ENCODE results near the gene GRXCR2. TPM values are rescaled to one million over a fixed set of nuclear protein-coding genes. Genes with fewer than 3 reads are reported as not detected.
"Not testable (repeated sequence)": the region's sequence is repeated elsewhere in the genome, so short reads cannot be mapped to it uniquely, and the experiment has no call there.

The GRXCR2 gene
- total RNA-seq, 2 donors from 2014 or later = not detected

DNA sequence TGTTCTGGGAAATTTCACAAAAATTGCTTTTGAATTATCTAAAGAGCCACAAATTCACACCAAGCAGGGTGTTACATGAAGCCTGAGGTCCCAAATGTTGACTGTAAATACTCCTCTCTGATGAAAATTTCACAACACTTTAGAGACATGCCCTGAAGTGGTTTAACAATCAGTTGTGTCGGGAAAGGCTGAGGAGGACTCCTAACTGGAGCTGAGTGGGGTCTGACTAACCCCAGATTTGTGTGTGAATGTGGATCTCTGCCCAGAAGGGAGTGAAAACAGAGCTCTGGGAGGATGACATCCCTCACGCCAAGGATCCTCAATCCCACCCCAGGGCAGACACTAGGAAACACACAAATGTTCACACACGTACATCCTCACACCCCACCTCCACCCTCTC is 31.1 kb upstream of the GRXCR2 start:
- Histone ChIP-seq H3K4me1 (ENCODE audit: control insufficient read depth in 1 of 2, low read depth in 2 of 2) (no peaks in the 10 kb centered on the region), H3K36me3 (no peaks in the 10 kb centered on the region), H3K27me3 (replicated peaks; ENCODE audit: insufficient read depth) (no peaks in the 10 kb centered on the region), H3K27ac (no peak overlapping the region), H3K4me3 (no peak overlapping the region), H3K9me3 (no peaks in the 10 kb centered on the region)
- DNase-seq (ENCODE audit: low spot score) = no peak
- no peak for ATAC-seq (ENCODE audit: insufficient number of reproducible peaks, low FRiP score, low read depth)
- TF ChIP-seq, protein P1, sequence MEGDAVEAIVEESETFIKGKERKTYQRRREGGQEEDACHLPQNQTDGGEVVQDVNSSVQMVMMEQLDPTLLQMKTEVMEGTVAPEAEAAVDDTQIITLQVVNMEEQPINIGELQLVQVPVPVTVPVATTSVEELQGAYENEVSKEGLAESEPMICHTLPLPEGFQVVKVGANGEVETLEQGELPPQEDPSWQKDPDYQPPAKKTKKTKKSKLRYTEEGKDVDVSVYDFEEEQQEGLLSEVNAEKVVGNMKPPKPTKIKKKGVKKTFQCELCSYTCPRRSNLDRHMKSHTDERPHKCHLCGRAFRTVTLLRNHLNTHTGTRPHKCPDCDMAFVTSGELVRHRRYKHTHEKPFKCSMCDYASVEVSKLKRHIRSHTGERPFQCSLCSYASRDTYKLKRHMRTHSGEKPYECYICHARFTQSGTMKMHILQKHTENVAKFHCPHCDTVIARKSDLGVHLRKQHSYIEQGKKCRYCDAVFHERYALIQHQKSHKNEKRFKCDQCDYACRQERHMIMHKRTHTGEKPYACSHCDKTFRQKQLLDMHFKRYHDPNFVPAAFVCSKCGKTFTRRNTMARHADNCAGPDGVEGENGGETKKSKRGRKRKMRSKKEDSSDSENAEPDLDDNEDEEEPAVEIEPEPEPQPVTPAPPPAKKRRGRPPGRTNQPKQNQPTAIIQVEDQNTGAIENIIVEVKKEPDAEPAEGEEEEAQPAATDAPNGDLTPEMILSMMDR (IDR thresholded peaks at IDR 0.05) = no peak

GRCh38 chr5:145903113-145903512 is 30.3 kb upstream of the GRXCR2 start:
- TF ChIP-seq, protein P1 (IDR thresholded peaks at IDR 0.05) = no peak
- no peak overlapping the region for H3K4me3 ChIP-seq
- no peaks in the 10 kb centered on the region for H3K36me3 ChIP-seq
- H3K27ac ChIP-seq = no peak overlapping the region
- no peaks in the 10 kb centered on the region for H3K9me3 ChIP-seq
- DNase-seq (ENCODE audit: low spot score) (no peak), ATAC-seq (ENCODE audit: insufficient number of reproducible peaks, low FRiP score, low read depth) (no peak)
- H3K27me3 ChIP-seq (replicated peaks; ENCODE audit: insufficient read depth) = no peaks in the 10 kb centered on the region
- no peaks in the 10 kb centered on the region for H3K4me1 ChIP-seq (ENCODE audit: control insufficient read depth in 1 of 2, low read depth in 2 of 2)

- ATAC-seq (ENCODE audit: insufficient number of reproducible peaks, low FRiP score, low read depth) (no peak), DNase-seq (ENCODE audit: low spot score) (no peak)
- Histone ChIP-seq H3K4me1 (ENCODE audit: control insufficient read depth in 1 of 2, low read depth in 2 of 2) (no peaks in the 10 kb centered on the region), H3K27ac (no peak overlapping the region), H3K27me3 (replicated peaks; ENCODE audit: insufficient read depth) (no peaks in the 10 kb centered on the region), H3K4me3 (no peak overlapping the region), H3K36me3 (no peaks in the 10 kb centered on the region), H3K9me3 (no peaks in the 10 kb centered on the region)
- TF ChIP-seq, protein P1 (IDR thresholded peaks at IDR 0.05) = no peak
These were observed 29.6 kb upstream of the GRXCR2 start for GRCh38 chr5:145902421-145902820.

- TF ChIP-seq, protein P1 (IDR thresholded peaks at IDR 0.05) = no peak
- ATAC-seq (ENCODE audit: insufficient number of reproducible peaks, low FRiP score, low read depth) = no peak
- H3K4me3 ChIP-seq = no peak overlapping the region
These were observed 25.4 kb upstream of the GRXCR2 start for GRCh38 chr5:145898171-145898570.

GRCh38 chr5:145891378-145891777 is 18.6 kb upstream of the GRXCR2 start:
- not testable (repeated sequence) for H3K4me3 ChIP-seq; H3K27me3 ChIP-seq (replicated peaks; ENCODE audit: insufficient read depth); H3K4me1 ChIP-seq (ENCODE audit: control insufficient read depth in 1 of 2, low read depth in 2 of 2); H3K36me3 ChIP-seq; H3K9me3 ChIP-seq; DNase-seq (ENCODE audit: low spot score); H3K27ac ChIP-seq; ATAC-seq (ENCODE audit: insufficient number of reproducible peaks, low FRiP score, low read depth)

More at GRCh38 chr5:145898171-145898570, 25.4 kb upstream of the GRXCR2 start:
- Histone ChIP-seq H3K36me3 (no peaks in the 10 kb centered on the region), H3K27ac (no peak overlapping the region), H3K4me1 (ENCODE audit: control insufficient read depth in 1 of 2, low read depth in 2 of 2) (no peaks in the 10 kb centered on the region), H3K27me3 (replicated peaks; ENCODE audit: insufficient read depth) (no peaks in the 10 kb centered on the region), H3K9me3 (no peaks in the 10 kb centered on the region)
- no peak for DNase-seq (ENCODE audit: low spot score)

DNA sequence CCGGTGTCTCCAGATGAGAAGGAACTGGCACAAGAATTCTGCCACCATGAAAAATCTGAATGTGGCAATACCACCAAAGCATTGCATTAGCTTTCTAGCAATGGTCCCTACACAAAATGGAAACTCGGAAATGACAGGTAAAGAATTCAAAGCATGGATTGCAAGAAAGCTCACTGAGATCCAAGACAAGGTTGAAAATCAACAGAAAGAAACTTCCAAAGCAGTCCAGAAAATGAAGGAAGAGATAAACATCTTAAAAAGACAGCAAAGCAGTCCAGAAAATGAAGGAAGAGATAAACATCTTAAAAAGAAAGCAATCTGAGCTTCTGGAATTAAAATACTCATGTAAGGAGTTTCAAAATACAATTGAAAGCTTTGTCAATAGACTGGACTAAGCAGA is 16.8 kb upstream of the GRXCR2 start:
- Histone ChIP-seq H3K4me3 (no peak overlapping the region), H3K9me3 (no peaks in the 10 kb centered on the region), H3K27me3 (replicated peaks; ENCODE audit: insufficient read depth) (no peaks in the 10 kb centered on the region), H3K27ac (no peak overlapping the region), H3K36me3 (no peaks in the 10 kb centered on the region), H3K4me1 (ENCODE audit: control insufficient read depth in 1 of 2, low read depth in 2 of 2) (no peaks in the 10 kb centered on the region)
- ATAC-seq (ENCODE audit: insufficient number of reproducible peaks, low FRiP score, low read depth) (no peak), DNase-seq (ENCODE audit: low spot score) (no peak)
- TF ChIP-seq, protein P1 (IDR thresholded peaks at IDR 0.05) = no peak
